K562 (cell line): ENCODE measurements around the gene GNA15. TPM values are rescaled to one million over a fixed set of nuclear protein-coding genes. Genes with fewer than 3 reads are reported as not detected.

Experiments
- BCL6 ChIP-seq: fragments of 250-450 bp; sonication (Bioruptor Pico); IDR thresholded peaks from 2 replicates; pipeline ENCODE4 v1.4.0; 2020
- CBX1 ChIP-seq: sonication (generic); IDR thresholded peaks from 2 replicates; pipeline ENCODE4 v1.6.1; 2016; ENCODE audit warnings: antibody characterized with exemption, low read depth, mild to moderate bottlenecking
- CCAR2 ChIP-seq: fragments of 200-400 bp; formaldehyde crosslinking; IDR thresholded peaks from 2 replicates; pipeline ENCODE4 v1.6.1; 2017; ENCODE audit warnings: mild to moderate bottlenecking, low read depth, low read length
- CHAMP1 ChIP-seq: fragments of 450-650 bp; IDR thresholded peaks from 2 replicates; pipeline ENCODE4 v1.6.1; 2016; ENCODE audit warnings: mild to moderate bottlenecking
- GATAD2B ChIP-seq: fragments of 450-650 bp; IDR thresholded peaks from 2 replicates; pipeline ENCODE4 v1.6.1; 2017; ENCODE audit warnings: mild to moderate bottlenecking, borderline replicate concordance
- KDM1A ChIP-seq, 2 experiments: fragments of 450-650 bp; IDR thresholded peaks; 2 replicates each; pipeline ENCODE4 v1.6.1; 2016; ENCODE audit warnings: mild to moderate bottlenecking in 2 of 2
- PBX2 ChIP-seq, 2 experiments: IDR thresholded peaks in 1 of 2; conservative IDR thresholded peaks in 1 of 2; 2 replicates each; pipeline ENCODE4 v1.6.1; 2016; ENCODE audit warnings: low read depth in 2 of 2, mild to moderate bottlenecking in 1 of 2, missing compliant biosample characterization in 1 of 2, missing genetic modification characterization in 1 of 2, moderate library complexity in 1 of 2
- PKNOX1 ChIP-seq: fragments of 450-650 bp; IDR thresholded peaks from 2 replicates; pipeline ENCODE4 v1.6.1; 2016
- SOX6 ChIP-seq: fragments of 450-650 bp; IDR thresholded peaks from 2 replicates; pipeline ENCODE4 v1.6.1; 2014; ENCODE audit warnings: mild to moderate bottlenecking
- SREBF1 ChIP-seq: fragments of 150-350 bp; IDR thresholded peaks from 2 replicates; pipeline ENCODE4 v1.6.1; 2014; ENCODE audit warnings: antibody characterized with exemption, low read depth, low read length, borderline replicate concordance
- TFE3 ChIP-seq: fragments of 450-650 bp; formaldehyde crosslinking; IDR thresholded peaks from 2 replicates; pipeline ENCODE4 v1.4.0; 2020; ENCODE audit warnings: mild to moderate bottlenecking, mixed read lengths
- TGIF2 ChIP-seq: sonication (generic); formaldehyde crosslinking; IDR thresholded peaks from 2 replicates; pipeline ENCODE4 v1.8.1; 2022; ENCODE audit warnings: mild to moderate bottlenecking, missing genetic modification reagents, moderate library complexity
- XRCC5 ChIP-seq: fragments of 200-400 bp; formaldehyde crosslinking; IDR thresholded peaks from 2 replicates; pipeline ENCODE4 v1.6.1; 2017; ENCODE audit warnings: low read depth, mild to moderate bottlenecking, low read length
- ZNF212 ChIP-seq: fragments of 450-650 bp; formaldehyde crosslinking; IDR thresholded peaks from 2 replicates; pipeline ENCODE4 v1.4.0; 2020; ENCODE audit warnings: mild to moderate bottlenecking
- ZNF584 ChIP-seq: fragments of 200-800 bp; sonication (Bioruptor generic); IDR thresholded peaks from 2 replicates; pipeline ENCODE4 v1.6.1; 2016; ENCODE audit warnings: low read depth, mild to moderate bottlenecking, missing genetic modification characterization, missing compliant biosample characterization
- polyA plus RNA-seq, 8 experiments: library from polyadenylated mRNA; depleted of rRNA in 4 of 8; stranded (reverse) in 5 of 8; unstranded in 3 of 8; fragments of >200 nt; fragmentation: Nextera tagmentation in 2 of 8; fragmentation: Illumina TruSeq in 1 of 8; extraction: Ambion mirVana in 2 of 8; extraction: Trizol in 1 of 8; gene quantifications; 2 replicates each; pipeline versions ENCODE4 v1.2.1 to v1.2.3, GENCODE V29; 2011 to 2014; ENCODE audit warnings: inconsistent platforms in 1 of 8, missing spikeins in 1 of 8
- total RNA-seq, 7 experiments: library from RNA; depleted of rRNA in 6 of 7; stranded (reverse); fragments of >200 nt in 6 of 7; fragmentation: Illumina TruSeq in 2 of 7; extraction: Trizol in 2 of 7; gene quantifications; 2 replicates each; pipeline versions ENCODE4 v1.2.1 to v1.2.3, GENCODE V29; 2011 to 2021; ENCODE audit warnings: low replicate concordance in 1 of 7
- TF ChIP-seq, protein P1 (sequence below): fragments of 450-650 bp; formaldehyde crosslinking; IDR thresholded peaks from 2 replicates; pipeline ENCODE4 v1.4.0; 2020; ENCODE audit warnings: mild to moderate bottlenecking, moderate library complexity

Gene GNA15
- total and polyA plus RNA-seq, 9 of the 15 experiments (the other 6 are each of a cell fraction or from before 2014, with no cell fraction given), result 0.03 to 0.24 (median 0.11) TPM; not detected in 1

- TF ChIP-seq CCAR2 (no peak), CHAMP1 (peak; percentile 73; the same call in 1 of the 2 replicates), SOX6 (no peak), BCL6 (CRISPR knock-in tag) (no peak), ZNF584 (CRISPR knock-in tag) (no peak), CBX1 (peak; percentile 96; the same call in 1 of the 2 replicates), TGIF2 (CRISPR knock-in tag) (no peak), SREBF1 (no peak), KDM1A (IDR thresholded peaks at IDR 0.05) (peak; percentile 93 to 96), TFE3 (CRISPR knock-in tag) (no peak), PBX2 (CRISPR knock-in tag; IDR thresholded peaks at IDR 0.05; ENCODE audit: low read depth) (no peak), PBX2 (tag; conservative IDR thresholded peaks at IDR 0.05; ENCODE audit: low read depth) (no peak), PKNOX1 (no peak), ZNF212 (CRISPR knock-in tag) (no peak), XRCC5 (0 out of 2 replicates have a peak, but pooled peaks have one; percentile 69), GATAD2B (peak; percentile 38; the same call in 1 of the 2 replicates)
- TF ChIP-seq, protein P1, sequence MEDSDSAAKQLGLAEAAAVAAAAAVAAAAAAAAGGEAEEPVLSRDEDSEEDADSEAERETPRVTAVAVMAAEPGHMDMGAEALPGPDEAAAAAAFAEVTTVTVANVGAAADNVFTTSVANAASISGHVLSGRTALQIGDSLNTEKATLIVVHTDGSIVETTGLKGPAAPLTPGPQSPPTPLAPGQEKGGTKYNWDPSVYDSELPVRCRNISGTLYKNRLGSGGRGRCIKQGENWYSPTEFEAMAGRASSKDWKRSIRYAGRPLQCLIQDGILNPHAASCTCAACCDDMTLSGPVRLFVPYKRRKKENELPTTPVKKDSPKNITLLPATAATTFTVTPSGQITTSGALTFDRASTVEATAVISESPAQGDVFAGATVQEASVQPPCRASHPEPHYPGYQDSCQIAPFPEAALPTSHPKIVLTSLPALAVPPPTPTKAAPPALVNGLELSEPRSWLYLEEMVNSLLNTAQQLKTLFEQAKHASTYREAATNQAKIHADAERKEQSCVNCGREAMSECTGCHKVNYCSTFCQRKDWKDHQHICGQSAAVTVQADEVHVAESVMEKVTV (CRISPR knock-in tag), result peak; percentile 14; the same call in 1 of the 2 replicates
Observed at GRCh38 chr19:3146677-3147100, 10.9 kb downstream of the GNA15 start (continued).
